NK-92 treated with Interleukin-12 subunit alpha and Interleukin-12 subunit beta, amount 100 ng/mL, for 24 hours (cell line): Measurements from ENCODE around the gene BOLL.
"Not testable (repeated sequence)": the region's sequence is repeated elsewhere in the genome, so short reads cannot be mapped to it uniquely, and the experiment has no call there.

Experiments used
- DNase-seq: peaks from one replicate; lab custom pipeline; 2025; lab: John Stamatoyannopoulos, UW

Gene BOLL

GRCh38 chr2:197798187-197798586 is 13.1 kb upstream of the BOLL start:
- no peak for DNase-seq

- no peak for DNase-seq
Measured at GRCh38 chr2:197795277-197795676, 10.2 kb upstream of the BOLL start.

GRCh38 chr2:197793456-197793855 is 8.3 kb upstream of the BOLL start:
- no peak for DNase-seq

- no peak for DNase-seq
Measured at GRCh38 chr2:197786010-197786877, 1.1 kb upstream of the BOLL start.

GRCh38 chr2:197782126-197782525 is 3.0 kb downstream of the BOLL start:
- no peak for DNase-seq

- no peak for DNase-seq
Measured at GRCh38 chr2:197779261-197779660, 5.9 kb downstream of the BOLL start.

- no peak for DNase-seq
Measured at GRCh38 chr2:197777823-197778407, 7.2 kb downstream of the BOLL start.

- DNase-seq = no peak
Measured at GRCh38 chr2:197760293-197760657, 24.8 kb downstream of the BOLL start.

- DNase-seq = no peak
Measured at GRCh38 chr2:197759625-197760292, 25.4 kb downstream of the BOLL start.

- no peak for DNase-seq
Measured at GRCh38 chr2:197759013-197759412, 26.1 kb downstream of the BOLL start.

- DNase-seq = no peak
Measured at GRCh38 chr2:197740200-197740599, 44.9 kb downstream of the BOLL start.

GRCh38 chr2:197728555-197729544 is 56.3 kb downstream of the BOLL start:
- DNase-seq = not testable (repeated sequence)

GRCh38 chr2:197727011-197727410 is 58.1 kb downstream of the BOLL start:
- DNase-seq = no peak

- no peak for DNase-seq
Measured at GRCh38 chr2:197717863-197718262, 67.3 kb downstream of the BOLL start.

- DNase-seq = no peak
Measured at GRCh38 chr2:197713271-197713670, 71.8 kb downstream of the BOLL start.

GRCh38 chr2:197711578-197711977 is 73.5 kb downstream of the BOLL start:
- DNase-seq = no peak

- DNase-seq = peak; percentile 8
Measured at GRCh38 chr2:197710424-197711042, 74.6 kb downstream of the BOLL start.

GRCh38 chr2:197709140-197709539 is 76.0 kb downstream of the BOLL start:
- DNase-seq = not testable (repeated sequence)

GRCh38 chr2:197708331-197708730 is 76.8 kb downstream of the BOLL start:
- no peak for DNase-seq

GRCh38 chr2:197707316-197708213 is 77.6 kb downstream of the BOLL start:
- no peak for DNase-seq
